RWPE1 (cell line): Measurements from ENCODE around the gene FAM227B.
A peak's percentile ranks its signal among the peaks of the same experiment; 100 is the strongest.

Experiments
- CTCF ChIA-PET: fragments of 350-600 bp; sonication (Branson Sonifier 250); formaldehyde crosslinking; extraction: SDS; loops from one replicate; lab custom pipeline; 2021; lab: Yijun Ruan, JAX
- POLR2A ChIA-PET: fragments of 400-600 bp; formaldehyde crosslinking; extraction: SDS; loops from one replicate; lab custom pipeline; 2020; ENCODE audit warnings: antibody characterized with exemption; ENCODE audit not compliant: low non-redundant PET; lab: Yijun Ruan, JAX
- DNase-seq: peaks from one replicate; pipeline ENCODE4 v3.0.0; 2012; ENCODE audit warnings: low spot score
- H3K27ac ChIP-seq: fragments of 450-650 bp; 2 replicates; pipeline ENCODE4 v1.5.1; 2017
- TF ChIP-seq, protein P1 (sequence below): fragments of 450-650 bp; conservative IDR thresholded peaks from 2 replicates; pipeline ENCODE4 v1.5.1; 2017; ENCODE audit warnings: low read depth, mild to moderate bottlenecking

The FAM227B gene

GRCh38 chr15:49627407-49627877, 6.8 kb upstream of the FAM227B start:
- TF ChIP-seq, protein P1, sequence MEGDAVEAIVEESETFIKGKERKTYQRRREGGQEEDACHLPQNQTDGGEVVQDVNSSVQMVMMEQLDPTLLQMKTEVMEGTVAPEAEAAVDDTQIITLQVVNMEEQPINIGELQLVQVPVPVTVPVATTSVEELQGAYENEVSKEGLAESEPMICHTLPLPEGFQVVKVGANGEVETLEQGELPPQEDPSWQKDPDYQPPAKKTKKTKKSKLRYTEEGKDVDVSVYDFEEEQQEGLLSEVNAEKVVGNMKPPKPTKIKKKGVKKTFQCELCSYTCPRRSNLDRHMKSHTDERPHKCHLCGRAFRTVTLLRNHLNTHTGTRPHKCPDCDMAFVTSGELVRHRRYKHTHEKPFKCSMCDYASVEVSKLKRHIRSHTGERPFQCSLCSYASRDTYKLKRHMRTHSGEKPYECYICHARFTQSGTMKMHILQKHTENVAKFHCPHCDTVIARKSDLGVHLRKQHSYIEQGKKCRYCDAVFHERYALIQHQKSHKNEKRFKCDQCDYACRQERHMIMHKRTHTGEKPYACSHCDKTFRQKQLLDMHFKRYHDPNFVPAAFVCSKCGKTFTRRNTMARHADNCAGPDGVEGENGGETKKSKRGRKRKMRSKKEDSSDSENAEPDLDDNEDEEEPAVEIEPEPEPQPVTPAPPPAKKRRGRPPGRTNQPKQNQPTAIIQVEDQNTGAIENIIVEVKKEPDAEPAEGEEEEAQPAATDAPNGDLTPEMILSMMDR: no peak
- DNase-seq: peak; percentile 61
- ChIA-PET POLR2A (no interaction called here), CTCF (no interaction called here)
- no peak overlapping the region for H3K27ac ChIP-seq

DNA sequence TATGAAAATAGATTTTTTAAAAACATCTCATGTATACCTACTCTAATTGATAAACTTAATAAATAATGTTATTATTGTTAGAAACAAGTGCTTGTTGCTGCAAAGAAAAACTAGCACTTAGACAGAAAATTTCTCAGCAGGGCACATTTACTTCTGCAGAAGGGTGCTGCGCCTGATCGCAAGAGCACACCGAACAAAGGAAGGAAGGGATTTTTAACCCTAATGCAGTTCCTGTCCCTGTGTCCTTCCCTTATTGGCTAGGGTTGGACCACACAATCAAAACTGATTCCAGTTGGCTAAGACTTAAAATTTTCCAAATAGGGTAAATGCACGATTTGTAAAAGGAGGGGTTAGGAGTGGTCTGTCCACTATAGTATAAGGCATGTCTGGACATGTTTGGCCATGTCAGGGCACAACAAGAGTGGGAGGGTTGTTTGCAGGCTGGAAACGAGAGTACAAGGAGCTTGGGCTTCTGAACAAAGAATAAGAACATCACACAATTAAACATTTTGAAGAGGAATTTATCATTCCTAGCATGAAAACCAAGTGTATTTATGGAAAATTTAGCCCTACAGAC, 4.9 kb upstream of the FAM227B start:
- DNase-seq: no peak
- ChIA-PET CTCF (no interaction called here), POLR2A (no interaction called here)
- TF ChIP-seq, protein P1: no peak
- no peak overlapping the region for H3K27ac ChIP-seq

DNA sequence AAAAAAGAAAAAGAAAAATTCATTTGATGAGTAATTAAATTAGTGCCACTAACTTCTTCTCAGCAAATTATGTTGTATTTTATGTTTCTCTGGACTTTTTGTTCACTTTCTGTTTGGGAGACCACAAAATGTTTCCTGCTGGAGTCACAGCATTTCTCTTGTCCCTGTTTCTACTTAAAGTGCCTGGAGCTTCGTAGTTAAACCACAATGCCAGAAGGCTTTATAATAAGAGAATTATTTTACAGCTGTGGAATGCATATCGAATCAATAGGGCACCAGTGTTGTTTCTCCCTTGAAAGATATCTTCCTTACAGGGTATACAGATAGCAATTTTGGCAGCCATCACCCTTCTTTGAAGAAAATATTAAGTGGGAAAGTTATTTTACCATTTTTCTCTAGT, 3.4 kb upstream of the FAM227B start:
- no peak for DNase-seq
- no peak overlapping the region for H3K27ac ChIP-seq

GRCh38 chr15:49622561-49622960, 1.9 kb upstream of the FAM227B start:
- ChIA-PET POLR2A (no interaction called here), CTCF (interaction anchor here (0.6 to 0.7 kb wide), 2 partner anchors 1304 to 1540 kb away, joined by 4 read pairs; no protein-coding TSS in a partner anchor)
- H3K27ac ChIP-seq: no peak overlapping the region
- TF ChIP-seq, protein P1: no peak
- DNase-seq: no peak

More for the DNA sequence above, 3.4 kb upstream of the FAM227B start:
- TF ChIP-seq, protein P1: no peak
- ChIA-PET CTCF (no interaction called here), POLR2A (no interaction called here)

DNA sequence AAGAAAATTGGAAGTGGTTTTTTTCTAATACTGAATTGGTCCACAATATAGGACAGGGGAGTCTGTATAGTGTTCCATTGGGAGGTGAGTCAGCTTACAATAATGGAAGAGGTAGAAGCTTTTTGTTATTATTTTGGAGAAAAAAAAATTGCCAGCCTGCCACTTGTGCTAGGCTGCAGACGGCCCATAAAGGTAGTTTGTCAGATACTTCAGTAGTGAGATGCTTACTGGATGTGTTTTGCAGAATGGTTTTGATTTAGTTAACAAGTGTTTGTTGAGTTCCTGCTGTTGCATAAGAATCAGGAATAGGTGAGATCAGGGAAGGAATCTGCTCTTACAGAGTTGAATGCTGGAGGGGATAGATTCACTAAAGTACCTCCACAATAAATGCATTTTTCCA, 1.3 kb upstream of the FAM227B start:
- TF ChIP-seq, protein P1: no peak
- CTCF ChIA-PET: interaction anchor here (0.6 kb wide), 1 partner anchor 464 kb away, joined by 7 read pairs; no protein-coding TSS in a partner anchor
- POLR2A ChIA-PET: no interaction called here
- H3K27ac ChIP-seq: no peak overlapping the region
- no peak for DNase-seq

DNA sequence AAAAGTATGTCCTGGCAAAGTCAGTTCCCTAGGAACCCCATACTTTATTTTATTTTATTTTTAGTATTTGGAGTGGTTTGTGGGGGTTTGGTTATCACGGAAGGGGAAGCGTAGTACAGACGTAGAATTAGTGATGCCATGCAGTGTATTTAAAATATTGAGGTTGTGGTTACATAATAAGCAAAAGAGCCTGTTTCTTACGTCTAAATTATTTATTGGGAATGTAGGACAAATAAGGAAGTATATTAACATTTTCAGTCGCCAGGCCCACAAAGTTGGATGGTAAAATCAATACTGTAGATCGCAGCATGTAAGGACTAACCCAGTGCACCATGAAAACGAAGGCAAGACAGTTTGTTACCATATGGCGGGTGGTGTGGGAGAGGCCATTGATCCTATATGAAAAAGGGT, 788 bp upstream of the FAM227B start:
- ChIA-PET CTCF (interaction anchor here (0.6 to 0.7 kb wide), 3 partner anchors 48 to 464 kb away, joined by 3 to 7 read pairs (median 3); no protein-coding TSS in a partner anchor), POLR2A (interaction anchor here (0.7 kb wide), 1 partner anchor 12 kb away, joined by 3 read pairs; no protein-coding TSS in a partner anchor)
- H3K27ac ChIP-seq: peak overlapping the region; percentile 77
- no peak for DNase-seq
- TF ChIP-seq, protein P1: no peak
